ENCODE results near the gene TTYH1. TPM values are rescaled to one million over a fixed set of nuclear protein-coding genes. Genes with fewer than 3 reads are reported as not detected.

Gene TTYH1
- polyA plus RNA-seq, 1 donor = 7.8 TPM

DNA sequence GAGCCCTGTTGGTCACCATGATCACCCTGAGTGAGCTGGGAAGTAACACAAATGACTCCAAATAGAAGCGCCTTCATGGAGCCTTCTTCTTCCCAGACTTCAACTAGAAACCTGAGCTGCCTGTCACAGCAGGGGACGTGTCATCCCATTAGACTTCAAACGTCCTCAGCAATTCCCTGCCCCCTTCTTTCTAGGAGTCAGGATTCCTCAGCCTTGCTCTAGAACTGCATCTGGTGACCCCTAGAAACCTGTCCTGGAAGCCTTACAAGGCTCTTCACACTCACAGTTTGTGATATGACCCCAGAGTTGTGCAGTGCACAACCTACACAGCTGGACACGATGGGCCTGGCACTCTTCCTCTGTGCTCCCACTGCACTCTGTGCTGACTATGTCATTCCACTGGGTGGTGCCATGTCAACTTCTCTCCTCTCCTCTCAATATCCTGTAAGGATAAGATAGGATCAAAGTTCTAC is 23.6 kb upstream of the TTYH1 start:
- no peak for DNase-seq

DNA sequence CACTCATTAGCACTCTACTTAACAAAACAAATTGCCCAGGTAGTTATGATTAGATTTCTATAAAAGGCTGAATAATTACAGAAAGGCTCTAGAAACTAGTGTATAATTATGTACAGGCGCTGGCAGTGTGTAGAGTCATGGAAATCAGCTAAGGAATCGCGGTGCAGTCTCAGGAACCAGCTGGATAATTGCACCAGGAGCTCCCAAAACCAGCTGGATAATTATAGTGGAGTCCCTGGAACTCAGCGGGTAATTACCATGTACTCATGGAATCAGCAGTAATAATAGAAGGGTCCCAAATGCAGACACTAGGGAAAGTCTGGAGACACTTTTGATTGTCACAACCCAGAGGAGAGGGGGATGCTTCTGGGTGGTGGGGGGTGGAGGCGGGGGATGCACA is 23.2 kb upstream of the TTYH1 start:
- DNase-seq = no peak

DNA sequence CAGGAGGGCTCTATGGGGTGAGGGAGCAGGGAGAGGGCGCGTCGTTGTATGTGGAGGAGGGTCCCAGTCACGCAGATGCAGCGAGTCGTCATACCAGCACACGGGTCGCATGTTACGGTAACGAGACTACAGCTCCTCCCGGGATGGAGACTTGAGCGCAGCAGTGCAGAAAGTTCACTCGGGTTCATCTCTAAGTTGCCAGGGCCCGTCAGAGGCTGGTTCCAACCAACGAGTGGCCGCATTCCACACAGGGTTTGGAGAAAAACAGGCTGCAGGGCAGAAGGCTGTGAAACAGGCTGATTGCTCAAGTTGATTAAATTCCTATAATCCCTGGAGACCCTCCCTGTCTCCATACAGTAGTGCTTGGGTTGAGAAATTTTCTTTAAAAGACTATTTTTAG is 21.9 kb upstream of the TTYH1 start:
- DNase-seq = no peak

DNA sequence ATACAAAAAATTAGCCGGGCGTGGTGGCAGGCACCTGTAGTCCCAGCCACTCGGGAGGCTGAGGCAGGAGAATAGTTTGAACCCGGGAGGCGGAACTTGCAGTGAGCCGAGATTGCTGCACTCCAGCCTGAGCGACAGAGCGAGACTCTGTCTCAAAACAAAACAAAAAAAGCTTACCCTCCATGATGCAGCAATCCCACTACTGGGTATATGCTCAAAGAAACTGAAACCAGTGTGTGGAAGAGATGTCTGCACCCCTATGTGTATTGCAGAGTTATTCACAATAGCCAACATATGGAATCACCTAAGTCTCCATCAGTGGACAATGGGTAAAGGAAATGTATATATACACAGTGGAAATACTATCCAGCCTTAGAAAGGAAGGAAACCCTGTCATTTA is 19.6 kb upstream of the TTYH1 start:
- DNase-seq = no peak

DNA sequence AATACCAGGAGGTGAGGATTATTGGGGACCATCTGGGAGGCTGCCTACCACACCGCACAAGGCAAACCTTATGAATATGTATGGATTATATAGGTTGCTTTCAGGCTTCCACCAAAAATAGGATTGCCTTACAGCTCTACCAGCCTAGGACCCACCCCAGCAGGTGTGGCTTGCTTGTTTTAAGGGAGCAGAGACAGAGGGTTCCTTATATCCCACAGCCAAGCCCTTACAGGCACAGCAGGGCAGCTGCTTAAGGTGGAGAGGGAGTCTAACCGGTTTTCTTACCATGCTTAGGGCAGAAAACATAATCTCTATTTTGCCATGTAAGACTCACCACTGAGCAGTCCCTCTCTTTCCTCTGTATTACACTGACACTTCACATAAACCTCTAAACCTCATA is 16.1 kb upstream of the TTYH1 start:
- no peak for DNase-seq

DNA sequence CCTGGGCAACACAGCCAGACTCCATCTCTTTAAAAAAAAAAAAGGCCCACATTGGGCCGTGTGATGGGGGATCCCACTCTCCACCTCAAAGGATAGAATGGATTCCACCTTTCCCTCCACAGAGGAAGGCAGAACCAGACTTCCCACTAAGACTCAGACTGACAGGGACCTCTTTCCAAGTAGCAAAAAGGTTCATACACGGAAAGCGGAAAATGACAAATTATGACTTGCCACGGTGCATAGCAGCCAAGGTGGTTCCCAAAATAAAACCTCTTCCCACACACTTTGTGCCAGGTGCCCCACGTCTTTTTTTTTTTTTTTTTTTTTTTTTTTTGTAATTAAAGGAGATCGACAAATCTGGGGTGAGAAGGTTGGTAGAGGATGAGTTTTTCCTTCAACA is 14.4 kb upstream of the TTYH1 start:
- DNase-seq = no peak

DNA sequence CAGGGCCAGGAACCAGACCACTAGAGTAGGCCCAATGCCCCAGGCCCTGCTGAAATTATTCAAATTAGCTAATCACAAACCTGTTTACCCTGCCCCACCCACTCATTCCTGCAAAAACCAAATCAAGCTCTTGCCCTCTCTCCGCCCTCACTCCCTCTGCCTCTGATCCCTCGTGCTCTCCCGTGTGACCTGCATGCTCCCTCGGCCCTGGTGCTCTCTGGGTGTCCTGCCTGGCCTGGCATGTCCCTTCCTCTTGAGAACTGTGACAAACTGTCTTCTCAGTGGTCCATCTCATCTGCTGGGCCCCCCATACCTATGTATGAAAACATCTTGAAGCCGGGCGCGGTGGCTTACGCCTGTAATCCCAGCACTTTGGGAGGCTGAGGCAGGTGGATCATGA is 12.2 kb upstream of the TTYH1 start:
- no peak for DNase-seq

DNA sequence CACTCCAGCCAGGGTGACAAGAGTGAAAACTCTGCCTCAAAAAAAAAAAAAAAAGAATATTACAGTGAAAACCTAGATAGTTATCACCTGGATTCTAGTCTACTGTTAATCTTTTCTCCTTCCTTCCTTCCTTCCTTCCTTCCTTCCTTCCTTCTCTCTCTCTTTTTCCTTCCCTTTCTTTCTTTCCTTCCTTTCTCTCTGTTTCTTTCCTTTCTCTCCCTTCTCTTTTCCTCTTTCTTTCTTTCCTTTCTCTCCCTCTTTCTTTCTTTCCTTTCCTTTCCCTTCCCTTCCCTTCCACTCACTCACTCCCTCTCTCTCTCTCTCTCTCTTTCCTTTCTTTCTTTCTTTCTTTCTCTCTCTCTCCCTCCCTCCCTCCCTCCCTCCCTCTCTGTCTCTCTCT is 9.6 kb upstream of the TTYH1 start:
- DNase-seq = no peak

DNA sequence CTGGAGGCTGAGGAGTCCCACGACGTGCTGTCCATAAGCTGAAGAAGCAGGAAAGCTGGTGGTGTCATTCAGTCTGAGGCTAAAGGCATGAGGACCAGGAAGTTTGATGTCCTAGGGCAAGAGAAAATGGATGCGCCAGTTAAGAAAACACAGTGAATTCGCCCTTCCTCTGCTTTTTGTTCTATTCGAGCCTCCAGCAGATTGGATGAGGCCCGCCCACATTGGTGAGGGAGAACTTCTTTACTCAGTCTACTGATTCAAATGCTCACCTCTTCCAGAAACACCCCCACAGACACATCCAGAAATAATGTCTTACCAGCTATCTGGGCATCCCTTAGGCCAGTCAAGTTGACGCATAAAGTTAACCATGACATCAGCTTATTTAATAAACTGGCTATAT is 7.5 kb upstream of the TTYH1 start:
- DNase-seq = no peak

DNA sequence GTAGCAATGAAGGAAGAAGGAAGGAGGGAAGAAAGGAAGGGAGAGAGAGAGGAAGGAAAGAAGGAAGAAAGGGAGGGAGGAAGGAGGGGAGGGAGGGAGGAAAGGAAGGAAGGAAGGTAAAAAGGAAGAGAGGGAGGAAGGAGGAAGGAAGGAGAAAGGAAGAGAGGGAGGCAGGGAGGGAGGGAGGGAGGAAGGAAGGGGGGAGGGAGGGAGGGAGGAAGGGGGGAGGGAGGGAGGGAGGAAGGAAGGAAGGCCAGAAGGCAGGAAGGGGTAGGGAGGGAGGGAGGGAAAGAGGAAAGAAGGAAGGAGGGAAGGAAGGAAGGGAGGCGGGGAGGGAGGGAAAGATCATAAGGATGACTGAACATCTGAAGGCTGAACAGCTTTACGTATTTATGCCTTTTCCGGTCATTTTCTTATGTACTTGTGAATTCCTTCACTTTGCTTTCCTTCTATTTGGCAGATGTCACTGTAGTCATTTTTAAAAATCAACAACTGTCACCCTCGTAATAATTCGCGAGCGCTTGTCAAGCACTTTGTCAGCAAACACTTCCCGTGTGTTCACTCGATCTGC is 6.7 kb upstream of the TTYH1 start:
- DNase-seq = no peak

DNA sequence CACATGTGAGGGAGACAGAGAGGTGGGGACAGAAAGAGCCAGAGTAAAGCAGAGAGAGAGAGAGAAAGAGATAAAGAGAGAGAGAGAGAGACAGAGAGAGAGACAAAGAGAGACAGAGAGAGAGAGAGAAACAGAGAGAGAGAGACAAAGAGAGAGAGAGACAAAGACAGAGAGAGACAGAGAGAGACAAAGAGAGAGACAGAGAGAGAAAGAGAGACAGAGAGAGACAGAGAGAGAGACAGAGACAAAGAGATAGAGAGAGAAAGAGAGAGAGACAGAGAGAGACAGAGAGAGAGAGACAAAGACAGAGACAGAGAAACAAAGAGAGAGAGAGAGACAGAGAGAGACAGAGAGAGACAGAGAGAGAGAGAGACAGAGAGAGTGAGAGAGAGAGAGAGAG is 4.2 kb upstream of the TTYH1 start:
- no peak for DNase-seq

DNA sequence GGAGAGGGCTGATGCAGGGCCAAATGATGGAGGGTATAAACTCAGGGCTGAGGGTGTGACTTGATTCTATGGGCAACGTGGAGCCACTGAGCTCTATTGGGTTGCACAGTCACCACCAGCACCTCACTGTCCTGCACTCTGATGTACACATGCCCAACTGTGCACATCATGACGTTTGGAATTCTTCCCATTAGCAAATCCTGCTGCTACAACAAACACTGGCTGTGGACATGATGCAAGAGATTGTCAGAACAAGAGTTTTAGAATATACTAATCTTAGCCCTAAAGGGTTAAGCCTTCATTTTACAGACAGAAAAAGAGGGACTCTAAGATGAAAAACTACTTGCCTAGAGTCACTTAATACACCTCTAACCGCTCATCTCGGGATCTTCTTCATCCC is 2.4 kb upstream of the TTYH1 start:
- no peak for DNase-seq

DNA sequence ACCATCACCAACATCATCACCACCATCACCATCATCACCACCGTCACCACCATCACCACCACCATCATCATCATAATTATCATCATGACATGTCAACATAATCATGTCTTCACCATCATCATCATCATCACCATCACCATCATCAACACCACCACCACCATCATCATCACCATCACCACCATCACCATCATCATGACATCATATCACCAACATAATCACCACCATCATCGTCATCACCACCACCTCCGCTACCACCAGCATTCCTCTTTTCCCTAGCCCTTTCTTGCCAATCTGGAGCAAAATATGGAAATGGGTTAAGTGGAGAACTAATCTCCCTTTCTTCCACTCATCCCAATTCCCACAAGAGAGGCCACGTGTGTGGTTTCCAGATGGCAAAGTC is 1.1 kb upstream of the TTYH1 start:
- DNase-seq = no peak

DNA sequence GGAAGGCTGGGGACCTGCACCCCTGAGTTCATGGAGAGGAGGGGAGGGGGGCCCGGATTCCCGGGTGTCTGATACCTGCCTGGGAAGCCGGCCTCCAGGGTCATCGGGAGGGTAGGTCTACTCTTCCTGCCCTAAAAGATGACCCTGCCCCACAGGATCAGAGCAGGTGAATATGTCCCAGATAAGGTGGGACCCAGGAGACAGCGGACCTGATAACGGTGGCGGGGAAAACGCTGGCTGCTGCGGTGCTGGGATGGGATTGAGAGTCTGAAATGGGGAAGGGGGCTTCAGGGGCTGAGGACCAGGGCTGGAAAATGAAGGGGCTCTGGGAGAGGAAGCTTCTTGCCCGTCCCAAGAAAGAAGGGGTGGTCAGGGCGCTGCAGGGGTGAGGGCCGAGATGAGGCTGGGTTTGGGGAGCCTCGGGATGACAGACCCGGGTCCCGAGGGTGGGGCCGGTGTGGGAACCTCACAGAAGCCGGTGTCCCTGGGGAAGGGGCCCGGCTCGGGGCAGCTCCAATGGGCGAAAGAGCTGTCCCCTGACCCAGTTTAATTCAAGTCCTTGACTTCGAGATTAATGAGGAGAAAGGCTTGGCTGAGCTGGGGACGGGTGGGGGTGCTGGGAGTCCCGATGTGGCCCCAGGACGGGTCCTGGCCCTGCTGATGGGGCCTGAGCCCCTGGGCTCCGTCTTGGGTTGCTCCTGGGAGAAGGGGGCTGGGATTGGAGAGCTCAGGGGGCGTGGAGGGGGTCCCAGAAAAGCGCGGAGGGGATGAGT is 823 bp downstream of the TTYH1 start:
- DNase-seq = no peak

DNA sequence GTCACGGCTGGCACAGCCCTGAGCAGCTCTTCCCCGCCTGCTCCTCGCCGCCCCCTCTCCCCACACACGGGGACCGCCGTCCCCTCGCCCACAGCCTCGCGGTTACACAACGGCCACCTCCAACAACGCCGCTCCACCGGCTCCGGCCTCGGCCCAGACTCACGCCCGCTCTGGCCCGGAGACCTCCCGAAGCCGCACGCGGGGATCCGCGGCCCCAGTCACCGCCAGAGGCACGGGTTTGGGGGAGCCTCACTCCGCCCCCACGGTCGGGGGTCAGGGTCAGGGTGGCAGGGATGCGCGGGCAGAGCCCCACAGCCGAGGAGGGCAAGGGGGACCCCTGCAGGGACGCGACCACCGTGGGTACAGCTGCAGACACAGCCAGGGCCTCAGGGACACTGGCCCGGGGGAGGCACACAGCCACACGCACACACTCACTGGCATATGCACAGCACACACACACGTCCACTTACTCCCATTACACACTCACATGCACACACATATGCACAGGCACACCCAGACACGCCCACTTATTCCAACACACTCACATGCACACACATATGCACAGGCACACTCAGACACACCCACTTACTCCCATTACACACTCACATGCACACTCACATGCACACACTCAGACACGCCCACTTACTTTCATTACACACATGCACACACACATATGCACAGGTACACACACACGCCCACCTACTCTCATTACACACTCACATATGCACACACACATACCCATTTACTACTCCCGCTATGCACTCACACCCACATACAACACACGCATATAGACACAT is 1.6 kb downstream of the TTYH1 start:
- DNase-seq = no peak

DNA sequence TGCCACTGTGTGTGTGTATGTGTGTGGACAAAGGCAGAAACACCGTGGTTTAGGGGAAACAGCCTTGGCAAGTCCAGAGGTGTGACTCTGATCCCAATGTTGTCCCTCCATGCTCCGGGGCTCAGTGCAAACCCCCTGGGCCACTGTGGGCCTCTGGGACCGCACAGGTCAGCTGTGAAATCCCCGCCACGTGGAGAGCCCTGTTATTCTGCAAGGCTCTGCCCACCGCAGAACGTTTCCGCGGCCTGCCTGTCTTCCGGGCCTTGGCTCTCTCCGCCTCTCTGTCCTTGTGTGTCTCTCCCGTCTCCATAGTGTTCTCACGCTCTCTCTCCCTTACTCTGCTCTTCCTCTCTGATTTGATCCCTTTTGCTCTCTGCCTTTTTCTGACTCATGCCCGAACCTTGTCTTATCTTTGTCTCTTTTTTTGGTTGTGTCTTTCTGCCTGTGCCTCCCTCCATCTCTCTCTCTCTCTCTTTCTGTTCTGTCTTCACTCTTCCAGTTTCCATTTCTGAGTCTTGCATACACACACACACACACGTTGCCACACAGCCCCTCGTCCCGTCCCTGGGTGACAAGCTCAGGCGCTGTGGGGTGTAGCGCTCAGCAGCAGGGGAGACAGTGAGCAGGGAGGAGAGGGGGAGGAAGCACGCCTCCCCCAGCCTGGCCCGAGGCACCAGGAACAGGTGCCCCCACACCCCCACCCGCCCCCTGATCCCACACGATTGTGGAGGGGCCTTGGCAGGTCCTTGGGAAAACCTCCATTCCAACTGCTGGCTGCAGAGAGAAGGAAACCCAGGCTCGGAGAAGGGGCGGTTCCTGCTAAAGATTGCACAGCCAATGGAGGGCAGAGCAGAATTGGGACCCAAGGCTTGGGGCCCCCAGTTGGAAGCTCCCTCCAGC is 3.0 kb downstream of the TTYH1 start:
- no peak for DNase-seq

DNA sequence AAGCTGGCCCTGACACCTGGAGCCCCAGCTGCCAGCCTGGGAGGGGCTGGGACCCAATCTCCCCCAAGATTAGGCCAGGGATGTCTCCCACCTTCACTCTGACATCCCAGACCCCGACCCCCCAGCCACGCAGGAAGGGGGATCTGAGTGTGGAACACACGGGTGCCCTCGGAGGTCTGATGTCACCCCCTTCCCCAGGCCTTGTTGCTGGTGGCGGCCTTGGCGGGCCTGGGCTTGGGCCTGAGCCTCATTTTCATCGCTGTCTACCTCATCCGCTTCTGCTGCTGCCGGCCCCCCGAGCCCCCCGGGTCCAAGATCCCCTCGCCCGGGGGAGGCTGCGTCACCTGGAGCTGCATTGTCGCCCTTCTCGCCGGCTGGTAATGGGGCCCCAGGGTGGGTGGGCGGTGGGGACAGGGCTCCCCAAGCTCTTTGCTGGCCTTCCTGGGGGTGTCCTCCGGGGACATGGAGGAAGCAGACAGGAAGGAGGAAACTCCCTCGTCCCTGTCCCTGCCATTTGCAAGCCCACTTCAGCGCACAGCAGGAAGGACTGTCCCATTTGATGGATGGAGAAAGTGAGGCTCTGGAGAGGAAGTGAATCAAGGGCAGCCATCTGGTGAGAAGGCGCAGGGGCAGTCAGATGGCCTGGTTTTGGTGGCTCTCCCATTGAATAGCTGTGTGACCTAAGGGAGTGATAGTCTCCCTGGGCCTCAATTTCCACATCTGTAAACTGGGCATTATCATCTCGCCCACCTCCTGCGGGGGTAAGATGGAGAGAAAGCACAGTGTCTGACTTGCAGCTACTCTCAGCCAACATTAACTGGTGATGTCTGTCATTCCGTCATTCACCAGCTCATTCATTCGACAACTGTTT is 3.9 kb downstream of the TTYH1 start:
- no peak for DNase-seq

DNA sequence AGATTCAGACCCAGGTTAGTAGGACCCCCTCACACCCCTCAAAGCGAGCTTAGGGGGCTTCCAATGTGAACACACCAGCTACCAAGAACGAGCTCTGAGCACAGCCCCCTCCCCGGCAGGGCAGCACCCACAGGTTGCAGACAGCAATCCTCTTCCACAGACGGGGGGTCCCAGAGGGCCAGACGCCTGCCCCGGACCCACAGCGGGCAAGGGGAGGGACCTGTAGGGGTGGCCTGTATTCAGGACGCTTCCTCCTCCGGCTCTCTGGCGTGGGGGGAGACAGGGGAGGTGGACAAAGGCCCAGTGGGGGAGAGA is 4.8 kb downstream of the TTYH1 start:
- DNase-seq = no peak

DNA sequence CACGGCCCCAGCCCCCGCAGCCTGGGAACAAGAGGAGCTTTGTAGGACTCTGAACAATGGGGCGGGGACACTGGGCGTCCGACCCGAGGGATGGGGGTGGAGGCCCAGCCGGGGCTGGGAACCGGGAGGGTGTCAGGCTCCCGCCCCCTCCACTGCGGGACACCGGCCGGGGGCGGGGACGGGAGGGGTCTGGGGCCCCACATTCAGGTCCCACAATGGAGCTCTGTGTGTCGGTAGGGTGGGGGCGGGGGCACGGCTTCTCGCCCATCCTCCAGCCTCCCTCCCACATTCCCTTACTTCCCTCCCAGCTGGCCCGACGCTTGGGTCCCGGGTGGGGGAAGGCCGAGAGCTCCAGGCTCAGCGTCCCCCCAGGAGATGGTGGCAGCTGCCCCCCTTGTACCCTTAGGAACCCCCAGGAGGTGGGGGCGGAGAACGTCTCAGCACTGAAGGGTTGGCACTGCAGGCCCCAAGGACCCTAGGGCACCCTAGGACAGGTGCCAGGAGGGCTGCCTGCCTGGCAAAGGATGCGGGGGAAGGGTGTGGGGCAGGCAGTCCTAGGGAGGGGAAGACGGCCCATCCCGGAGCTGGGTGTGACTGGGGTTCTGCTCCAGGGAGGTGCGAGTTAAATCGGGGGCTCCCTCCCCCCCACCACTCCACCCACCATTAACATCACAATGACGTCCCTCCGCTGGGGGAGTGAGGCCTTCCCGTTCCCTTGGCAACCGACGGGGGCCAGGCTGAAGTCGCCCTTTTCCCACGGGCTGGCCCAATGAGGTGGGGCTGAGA is 5.3 kb downstream of the TTYH1 start:
- peak; percentile 55 for DNase-seq

DNA sequence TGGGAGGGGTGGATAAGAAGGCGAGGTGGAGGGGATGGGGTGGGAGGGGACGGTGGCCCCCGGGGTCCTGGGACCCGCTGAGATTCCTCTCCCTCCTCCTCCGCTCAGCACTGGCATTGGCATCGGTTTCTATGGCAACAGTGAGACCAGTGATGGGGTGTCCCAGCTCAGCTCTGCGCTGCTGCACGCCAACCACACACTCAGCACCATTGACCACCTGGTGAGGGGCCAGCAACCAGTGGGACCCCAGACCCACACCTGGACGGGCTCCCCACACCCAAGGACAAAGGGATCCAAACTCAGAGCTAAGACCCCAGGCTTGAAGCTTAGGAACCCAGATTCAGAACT is 5.9 kb downstream of the TTYH1 start:
- no peak for DNase-seq

DNA sequence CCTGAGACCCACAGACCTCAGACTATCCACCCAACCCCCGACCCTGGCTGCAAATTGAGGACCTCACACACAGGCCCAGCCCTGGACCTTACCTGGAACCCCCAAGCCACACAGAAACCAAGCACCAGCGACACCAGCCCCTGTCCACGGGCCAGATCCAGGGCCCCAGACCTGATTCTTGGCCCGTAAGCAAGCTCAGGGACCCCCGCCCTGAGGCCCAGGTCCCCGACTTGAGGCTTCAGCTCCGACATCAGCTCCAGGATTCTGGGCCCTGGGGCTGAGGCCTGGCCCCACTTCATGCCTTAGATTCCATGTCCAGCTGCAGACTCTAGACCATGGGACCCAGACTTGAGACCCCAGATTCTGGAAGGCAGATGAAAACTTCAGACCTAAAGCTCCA is 6.3 kb downstream of the TTYH1 start:
- DNase-seq = no peak

All from left kidney (tissue), 2 donors.